Cardiac fibroblast (primary cell): Measurements from ENCODE around the gene CAMTA1.

ENCODE experiments used
- DNase-seq, 2 donors: peaks; one replicate each; pipeline versions ENCODE4 v3.0.0 to v3.0.0-alpha.2; 2010; ENCODE audit warnings: low read depth in 2 of 2
- H3K4me3 ChIP-seq, 2 donors: replicated peaks in 1 of 2; 1 replicate in 1 of 2; 2 replicates in 1 of 2; pipeline ENCODE4 v1.5.1; 2011; ENCODE audit warnings: low read depth in 2 of 2, low read length in 2 of 2, mild to moderate bottlenecking in 2 of 2, moderate library complexity in 1 of 2
- CTCF ChIP-seq: IDR thresholded peaks from one replicate; pipeline ENCODE4 v1.5.1; 2011; ENCODE audit warnings: low read depth, mild to moderate bottlenecking, low read length, inconsistent platforms

The CAMTA1 gene

DNA sequence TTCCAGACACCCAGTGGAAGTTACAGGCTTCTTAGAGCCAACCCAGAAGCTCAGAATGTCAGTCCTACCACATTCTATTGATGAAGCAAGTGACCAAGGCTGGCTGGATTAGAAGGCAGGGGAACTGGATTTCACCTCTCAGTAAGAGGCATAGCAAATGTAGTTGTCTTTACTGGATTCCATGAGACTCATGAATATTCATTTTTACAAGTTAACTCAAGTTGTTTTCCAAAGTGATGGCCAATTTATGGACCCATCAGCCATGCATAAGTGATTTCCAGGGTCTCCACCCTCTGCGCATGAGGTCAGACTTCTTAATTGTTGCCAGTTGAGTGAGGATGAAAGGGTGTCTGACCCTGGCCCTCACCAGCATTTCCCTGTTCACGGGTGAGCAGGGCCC is 559.0 kb downstream of the CAMTA1 start:
- no peak overlapping the region for H3K4me3 ChIP-seq
- TF ChIP-seq CTCF: no peak
- no peak for DNase-seq

- no peak for TF ChIP-seq CTCF
- DNase-seq: no peak
- H3K4me3 ChIP-seq: no peak overlapping the region
These were observed 560.3 kb downstream of the CAMTA1 start for GRCh38 chr1:7345516-7345915.

DNA sequence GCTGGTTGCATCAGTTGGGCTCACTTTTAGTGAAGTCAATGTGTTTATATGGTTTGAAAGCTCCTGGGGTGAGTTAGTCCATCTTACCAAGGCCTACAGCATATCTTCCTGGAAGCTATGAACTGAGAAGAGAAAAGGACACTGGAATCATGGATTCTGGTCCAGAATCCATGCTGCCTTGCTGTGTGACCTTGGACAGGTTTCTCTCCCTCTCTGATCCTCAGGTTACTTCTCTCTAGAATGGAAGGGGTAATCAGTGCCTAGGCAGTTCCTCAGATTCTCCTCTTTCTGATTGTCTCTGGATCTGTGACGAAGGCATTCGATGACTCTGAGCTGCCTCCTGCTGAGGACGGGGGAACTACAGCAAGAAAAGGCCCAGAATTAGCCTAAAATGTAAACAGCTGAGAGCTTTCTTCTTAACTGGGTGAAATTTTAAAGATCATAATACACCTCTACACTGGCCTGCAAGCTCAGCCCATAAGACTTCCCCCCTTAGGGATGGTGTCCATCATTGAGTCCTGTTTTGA is 560.9 kb downstream of the CAMTA1 start:
- TF ChIP-seq CTCF: peak; percentile 2
- DNase-seq: no peak
- no peak overlapping the region for H3K4me3 ChIP-seq

- H3K4me3 ChIP-seq: no peak overlapping the region
- DNase-seq: peak in 1 of 2 donors; percentile 2
- no peak for TF ChIP-seq CTCF
These were observed 561.6 kb downstream of the CAMTA1 start for GRCh38 chr1:7346600-7347570.

DNA sequence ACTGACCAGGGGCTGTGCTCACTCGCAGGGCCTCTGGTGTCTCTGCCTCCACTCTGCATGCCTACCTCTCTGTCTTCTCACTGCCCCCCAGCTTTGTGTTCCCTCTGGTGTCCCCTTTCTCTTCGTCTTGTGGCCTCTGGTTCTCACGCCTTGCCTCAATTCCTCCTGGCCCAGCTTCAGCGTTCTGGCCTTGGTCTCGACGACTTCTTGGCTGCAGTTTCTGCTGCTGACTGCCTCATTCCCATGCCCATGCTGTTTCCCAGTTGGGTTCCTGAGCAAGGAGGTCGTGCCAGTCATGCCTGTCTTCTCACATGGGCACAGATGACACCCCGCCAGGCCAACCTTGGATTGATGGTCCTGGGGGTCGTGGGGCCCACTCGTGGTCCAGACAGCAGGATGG is 562.8 kb downstream of the CAMTA1 start:
- no peak overlapping the region for H3K4me3 ChIP-seq
- no peak for DNase-seq
- TF ChIP-seq CTCF: no peak

DNA sequence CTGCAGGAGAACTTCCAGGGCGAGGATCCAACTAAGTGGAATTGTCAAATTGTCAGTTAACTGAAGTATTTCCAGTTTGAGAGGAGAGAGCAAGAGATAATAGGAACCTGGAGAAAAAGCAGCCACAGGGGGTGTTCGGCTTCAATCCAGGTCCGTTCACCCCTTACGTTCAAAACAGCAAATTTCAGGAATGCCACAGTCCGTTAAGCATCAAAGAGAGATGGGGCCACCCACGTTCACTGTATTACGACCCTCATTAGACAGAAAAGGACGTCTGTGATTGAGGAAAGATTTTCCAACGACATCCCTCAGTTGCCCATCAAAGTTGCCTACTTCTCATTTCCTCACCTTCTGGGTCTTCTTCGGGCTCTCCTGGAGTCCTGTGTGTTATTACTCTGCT is 563.3 kb downstream of the CAMTA1 start:
- no peak for DNase-seq
- no peak for TF ChIP-seq CTCF
- no peak overlapping the region for H3K4me3 ChIP-seq
